GM12875 (cell line): ENCODE results near the gene SCN1A.
A peak's percentile ranks its signal among the peaks of the same experiment; 100 is the strongest.

Experiments
- H3K4me3 ChIP-seq: one replicate; pipeline ENCODE4 v1.5.1; 2011; ENCODE audit warnings: low read depth, low read length, control low read depth
- TF ChIP-seq, protein P1 (sequence below): IDR thresholded peaks from 2 replicates; pipeline ENCODE4 v1.5.1; 2011; ENCODE audit warnings: low read depth, mild to moderate bottlenecking, control low read depth, inconsistent platforms, low read length, moderate library complexity, borderline replicate concordance; ENCODE audit not compliant: insufficient read depth

Gene SCN1A

DNA sequence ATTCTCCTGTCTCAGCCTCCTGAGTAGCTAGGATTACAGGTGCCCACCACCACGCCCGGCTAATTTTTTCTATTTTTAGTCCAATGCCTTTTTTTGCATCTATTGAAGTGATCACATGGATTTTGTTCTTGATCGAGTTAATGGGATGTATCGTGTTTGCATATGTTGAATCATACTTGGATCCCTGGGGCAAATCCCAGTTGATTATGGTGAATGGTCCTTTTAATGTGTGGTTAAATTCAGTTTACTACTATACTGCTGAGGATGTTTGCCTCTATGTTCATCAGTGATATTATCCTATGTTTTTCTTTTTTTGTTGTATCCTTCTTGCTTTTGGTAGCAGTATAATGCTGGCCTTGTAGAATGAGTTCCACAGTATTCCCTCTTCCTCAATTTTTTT lies 166.0 kb downstream of the SCN1A start:
- H3K4me3 ChIP-seq = no peak overlapping the region
- TF ChIP-seq, protein P1, sequence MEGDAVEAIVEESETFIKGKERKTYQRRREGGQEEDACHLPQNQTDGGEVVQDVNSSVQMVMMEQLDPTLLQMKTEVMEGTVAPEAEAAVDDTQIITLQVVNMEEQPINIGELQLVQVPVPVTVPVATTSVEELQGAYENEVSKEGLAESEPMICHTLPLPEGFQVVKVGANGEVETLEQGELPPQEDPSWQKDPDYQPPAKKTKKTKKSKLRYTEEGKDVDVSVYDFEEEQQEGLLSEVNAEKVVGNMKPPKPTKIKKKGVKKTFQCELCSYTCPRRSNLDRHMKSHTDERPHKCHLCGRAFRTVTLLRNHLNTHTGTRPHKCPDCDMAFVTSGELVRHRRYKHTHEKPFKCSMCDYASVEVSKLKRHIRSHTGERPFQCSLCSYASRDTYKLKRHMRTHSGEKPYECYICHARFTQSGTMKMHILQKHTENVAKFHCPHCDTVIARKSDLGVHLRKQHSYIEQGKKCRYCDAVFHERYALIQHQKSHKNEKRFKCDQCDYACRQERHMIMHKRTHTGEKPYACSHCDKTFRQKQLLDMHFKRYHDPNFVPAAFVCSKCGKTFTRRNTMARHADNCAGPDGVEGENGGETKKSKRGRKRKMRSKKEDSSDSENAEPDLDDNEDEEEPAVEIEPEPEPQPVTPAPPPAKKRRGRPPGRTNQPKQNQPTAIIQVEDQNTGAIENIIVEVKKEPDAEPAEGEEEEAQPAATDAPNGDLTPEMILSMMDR = no peak

- TF ChIP-seq, protein P1 = no peak
Measured at GRCh38 chr2:165959371-165959770, 168.4 kb downstream of the SCN1A start.

DNA sequence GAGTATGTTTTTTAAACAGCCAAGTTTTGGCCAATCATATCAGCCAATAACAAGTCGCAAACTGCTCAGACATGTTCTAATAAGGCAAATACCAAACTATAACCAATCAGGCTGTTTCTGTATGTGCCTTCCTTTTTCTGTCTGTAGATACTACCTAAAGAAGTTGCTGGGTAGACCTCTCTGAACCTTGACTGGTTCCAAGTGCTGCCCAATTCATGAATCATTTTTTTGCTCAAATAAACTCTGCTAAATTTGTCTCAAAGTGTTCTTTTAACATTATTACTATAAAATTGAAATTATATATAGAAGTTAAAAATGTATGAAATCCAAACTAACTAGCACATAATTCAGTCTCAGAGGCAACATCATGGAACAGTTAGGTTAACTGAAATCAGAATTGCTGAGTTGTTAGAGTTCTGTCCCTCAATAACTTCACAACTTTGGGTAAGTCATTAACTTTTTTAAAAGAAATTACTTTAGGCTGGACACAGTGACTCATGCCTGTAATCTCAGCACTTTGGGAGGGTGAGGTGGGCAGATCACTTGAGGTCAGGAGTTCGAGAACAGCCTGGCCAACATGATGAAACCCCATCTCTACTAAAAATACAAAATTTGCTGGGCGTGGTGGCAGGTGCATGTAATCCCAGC lies 169.4 kb downstream of the SCN1A start:
- TF ChIP-seq, protein P1 = no peak
- H3K4me3 ChIP-seq = no peak overlapping the region

More at GRCh38 chr2:165959371-165959770, 168.4 kb downstream of the SCN1A start:
- no peak overlapping the region for H3K4me3 ChIP-seq

DNA sequence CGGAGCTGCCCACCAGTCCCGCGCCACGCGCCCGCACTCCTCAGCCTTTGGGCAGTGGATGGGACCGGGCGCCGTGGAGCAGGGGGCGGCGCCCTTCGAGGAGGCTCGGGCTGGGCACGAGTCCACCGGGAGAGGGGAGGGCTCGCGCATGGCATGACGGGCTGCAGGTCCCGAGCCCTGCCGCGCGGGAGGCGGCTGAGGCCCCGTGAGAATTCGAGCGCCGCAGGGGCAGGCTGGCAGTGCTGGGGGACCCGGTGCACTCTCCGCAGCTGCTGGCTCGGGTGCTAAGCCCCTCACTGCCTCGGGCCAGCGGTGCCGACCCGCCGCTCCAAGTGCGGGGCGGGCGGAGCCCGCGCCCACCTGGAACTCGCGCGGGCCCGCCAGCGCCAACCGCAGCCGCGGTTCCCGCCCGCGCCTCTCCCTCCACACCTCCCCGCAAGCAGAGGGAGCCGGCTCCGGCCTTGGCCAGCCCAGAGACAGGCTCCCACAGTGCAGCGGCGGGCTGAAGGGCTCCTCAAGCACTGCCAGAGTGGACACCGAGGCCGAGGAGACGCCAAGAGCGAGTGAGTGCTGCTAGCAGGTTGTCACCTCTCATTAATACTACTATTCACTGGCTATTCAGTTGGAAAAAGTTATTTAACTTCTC lies 170.7 kb downstream of the SCN1A start:
- TF ChIP-seq, protein P1 = no peak

DNA sequence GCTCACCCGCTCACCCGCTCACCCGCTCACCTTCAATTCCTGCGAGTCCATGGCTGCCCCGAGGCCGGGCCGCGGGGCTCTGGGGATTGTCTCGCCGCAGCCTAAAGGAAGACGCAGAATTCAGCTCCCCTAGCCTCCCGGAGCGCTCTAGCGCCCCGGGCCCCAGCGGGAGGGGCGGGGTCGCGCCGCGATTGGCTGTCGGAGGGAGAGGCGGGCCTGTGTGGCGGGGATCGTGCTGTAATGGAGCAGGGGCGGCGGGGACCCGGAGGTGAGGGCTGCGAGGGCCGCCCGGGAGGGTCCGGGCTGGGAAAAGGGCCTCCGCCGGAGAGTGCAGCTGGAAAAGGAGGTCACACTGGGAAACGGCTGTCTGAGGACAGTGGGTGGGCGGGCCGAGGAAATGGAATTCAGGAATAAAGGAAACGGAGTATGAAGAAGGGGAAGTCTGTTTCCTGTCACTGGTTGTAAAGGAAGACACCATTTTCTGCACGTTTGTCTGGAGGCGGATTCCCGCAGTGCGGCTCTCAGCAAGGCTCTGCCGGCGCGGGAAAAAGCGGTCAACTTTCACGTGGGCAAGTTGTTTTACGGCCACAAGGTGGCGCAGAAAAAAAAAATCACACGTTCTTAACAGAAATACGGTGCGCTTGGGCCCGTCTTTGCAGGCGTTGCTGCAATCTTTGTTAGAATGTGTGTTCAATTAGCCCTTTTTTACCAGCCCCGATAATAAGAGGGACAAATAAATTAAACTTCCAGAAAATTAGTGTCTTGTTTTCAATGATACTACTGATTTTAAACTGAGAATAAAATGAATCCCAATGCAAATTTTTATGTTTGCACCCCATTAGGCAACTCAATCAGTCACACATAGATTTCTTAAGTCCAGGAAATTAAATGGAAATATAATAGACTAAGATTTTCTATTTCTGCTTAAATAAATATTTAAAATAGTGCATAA lies 173.9 kb downstream of the SCN1A start, which contains the start of gene TTC21B:
TSS of gene TTC21B (minus strand) at position 122 of the 952 bp plus-strand sequence. CDS start at position 51, 71 bp downstream.
- peak within 1 kb of the TSS; percentile 70 for H3K4me3 ChIP-seq
- TF ChIP-seq, protein P1 = peak; percentile 62

More for the DNA sequence above, 170.7 kb downstream of the SCN1A start:
- no peak overlapping the region for H3K4me3 ChIP-seq

- TF ChIP-seq, protein P1 = no peak
- peak overlapping the region; percentile 70 for H3K4me3 ChIP-seq
Measured at GRCh38 chr2:165953306-165953654, 174.5 kb downstream of the SCN1A start.
